HG02840 (cell line): Measurements from ENCODE around the gene CAPZB.

Experiments
- ATAC-seq: cut with Tn5 transposase; IDR thresholded peaks from one replicate; pipeline ENCODE4 v1.9.1; 2021; ENCODE audit warnings: mild to moderate bottlenecking, moderate library complexity, moderate number of reproducible peaks; ENCODE audit not compliant: unreplicated experiment, low FRiP score

CAPZB gene

GRCh38 chr1:19356266-19356665, 129.1 kb downstream of the CAPZB start:
- ATAC-seq = no peak

DNA sequence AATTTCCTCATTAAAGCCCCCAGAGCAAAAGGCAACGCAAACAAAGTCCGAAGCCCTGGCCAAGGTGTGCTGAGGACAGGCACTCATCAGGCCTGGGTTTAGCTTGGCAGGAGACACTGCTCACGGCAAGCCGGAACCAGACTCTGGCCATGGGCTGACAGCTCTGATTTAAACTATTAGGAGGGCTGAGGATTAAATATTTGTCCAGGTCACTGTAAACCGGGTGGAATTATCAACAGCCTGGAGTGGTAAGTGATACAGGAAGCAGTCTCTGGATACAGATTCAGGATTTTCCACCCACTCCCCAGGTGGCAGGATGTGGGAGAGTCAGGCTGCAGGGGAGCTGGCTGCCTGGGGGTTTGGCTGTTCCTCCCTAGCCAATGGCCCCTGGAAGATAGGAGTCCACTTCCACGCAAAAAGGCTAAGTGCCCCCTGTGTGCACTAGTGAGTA, 130.8 kb downstream of the CAPZB start:
- ATAC-seq = no peak

DNA sequence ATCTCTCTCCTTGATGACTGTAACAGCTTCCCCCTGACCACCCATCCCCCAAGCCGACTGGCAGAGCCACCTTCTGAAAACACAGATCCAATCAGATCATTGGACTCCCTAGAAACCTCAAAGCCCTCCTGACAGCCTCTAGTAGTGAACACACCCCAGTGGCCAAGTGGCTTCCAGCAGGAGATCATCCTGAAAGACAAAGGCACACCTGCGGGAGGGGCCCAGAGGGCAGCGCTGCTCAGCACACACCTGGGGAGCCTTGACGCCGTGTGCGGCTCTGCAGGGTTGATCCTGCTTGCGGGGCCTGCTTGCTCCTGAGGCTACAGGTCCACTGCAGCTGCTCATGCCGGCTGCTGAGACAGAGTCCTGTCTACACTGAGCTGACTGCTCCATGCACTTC, 131.7 kb downstream of the CAPZB start:
- no peak for ATAC-seq

DNA sequence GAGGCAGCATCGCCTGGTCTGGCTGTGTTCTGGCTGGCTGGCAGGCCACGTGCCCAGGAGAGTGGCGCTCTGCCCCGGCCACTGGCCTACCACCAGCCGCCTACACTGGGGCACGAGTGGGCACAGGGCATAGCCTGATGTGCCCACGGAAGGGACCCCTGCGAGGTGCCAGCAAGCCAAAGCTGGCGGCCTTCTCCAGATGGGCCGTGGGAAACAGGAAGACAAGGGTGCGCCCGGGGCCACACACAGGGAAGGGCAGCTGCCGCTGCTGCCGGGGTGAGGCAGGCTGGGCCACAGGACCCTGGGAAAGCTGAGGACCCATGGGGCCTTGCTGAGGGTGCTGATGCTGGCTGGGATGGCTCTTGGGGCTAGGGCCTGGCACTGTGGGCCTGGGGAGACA, 132.5 kb downstream of the CAPZB start:
- ATAC-seq = no peak

DNA sequence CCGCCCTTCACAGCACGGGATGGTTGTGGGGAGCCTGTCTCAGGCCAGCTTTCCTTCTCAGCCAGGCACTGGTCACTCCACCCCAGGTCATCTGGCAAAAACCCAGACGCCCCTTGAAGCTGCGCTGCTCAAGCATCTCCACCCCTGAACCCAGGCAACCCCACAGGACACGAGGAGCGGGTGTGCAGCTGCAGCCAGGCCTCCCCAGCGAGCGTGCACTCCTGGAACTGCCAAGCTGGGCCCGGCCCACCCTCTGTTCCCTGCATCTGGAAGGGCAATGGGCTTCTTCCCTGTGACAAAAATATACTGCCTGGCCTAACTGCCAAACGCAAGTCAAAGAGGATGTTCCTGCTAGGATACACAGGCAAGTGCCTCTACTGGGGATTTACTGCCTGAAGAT, 133.5 kb downstream of the CAPZB start:
- no peak for ATAC-seq

GRCh38 chr1:19350566-19350965, 134.8 kb downstream of the CAPZB start:
- no peak for ATAC-seq

DNA sequence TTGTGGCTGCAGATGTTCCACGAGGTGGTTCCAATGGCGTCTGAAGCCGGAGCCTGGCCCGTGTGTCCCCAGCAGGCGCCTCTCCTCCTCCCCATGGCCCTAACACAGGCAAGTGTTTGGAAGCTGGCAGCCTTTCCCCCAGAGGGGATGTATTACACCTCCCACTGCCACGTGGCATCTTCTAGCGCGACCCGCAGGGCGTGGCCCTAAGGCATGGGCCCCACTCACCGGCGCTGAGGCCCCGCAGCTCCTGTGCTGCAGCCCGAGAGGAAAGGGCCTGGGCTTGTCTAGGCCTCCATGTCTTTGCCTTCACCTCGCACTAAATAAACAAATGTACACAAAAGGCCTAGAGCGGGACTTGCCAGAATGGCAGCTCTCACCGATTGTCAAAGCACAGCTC, 135.3 kb downstream of the CAPZB start:
- no peak for ATAC-seq

DNA sequence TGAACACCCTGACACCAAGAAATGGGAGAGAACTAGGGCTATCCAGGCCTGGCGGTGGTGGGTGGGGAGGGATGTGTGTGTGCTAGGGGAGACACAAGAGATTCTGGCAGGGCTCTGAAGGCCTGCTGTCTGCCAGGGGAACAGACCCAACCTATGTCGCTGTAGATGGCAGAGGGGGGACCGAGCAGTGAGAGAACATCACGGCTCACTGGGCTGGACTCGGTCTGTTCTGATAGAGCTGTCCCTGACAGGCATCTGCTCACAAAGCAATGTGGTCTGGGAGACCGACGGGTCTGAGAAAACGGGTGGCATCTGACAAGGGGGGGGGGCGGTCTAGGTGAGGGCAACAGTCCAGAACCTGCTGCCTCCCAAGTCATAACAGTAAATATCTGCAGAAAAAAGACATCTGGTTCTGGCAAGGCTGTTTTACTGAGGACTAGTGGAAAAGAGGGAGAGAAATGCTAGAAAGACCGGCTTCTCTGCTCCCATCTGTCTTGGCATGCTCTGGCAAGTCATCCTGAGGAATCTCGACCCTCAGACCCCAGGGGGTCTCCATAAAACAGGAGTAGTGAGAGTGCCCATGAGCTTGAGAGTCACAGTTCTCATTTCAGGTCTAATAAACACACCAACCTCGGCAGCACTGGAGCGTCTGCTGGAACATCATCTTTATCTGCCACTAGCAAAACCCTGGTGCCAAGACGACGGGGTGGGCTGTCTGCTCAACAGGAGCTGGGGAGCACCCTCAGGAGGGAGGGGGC, 136.7 kb downstream of the CAPZB start:
- ATAC-seq = no peak

- no peak for ATAC-seq
Measured at GRCh38 chr1:19347533-19348172, 137.7 kb downstream of the CAPZB start.

DNA sequence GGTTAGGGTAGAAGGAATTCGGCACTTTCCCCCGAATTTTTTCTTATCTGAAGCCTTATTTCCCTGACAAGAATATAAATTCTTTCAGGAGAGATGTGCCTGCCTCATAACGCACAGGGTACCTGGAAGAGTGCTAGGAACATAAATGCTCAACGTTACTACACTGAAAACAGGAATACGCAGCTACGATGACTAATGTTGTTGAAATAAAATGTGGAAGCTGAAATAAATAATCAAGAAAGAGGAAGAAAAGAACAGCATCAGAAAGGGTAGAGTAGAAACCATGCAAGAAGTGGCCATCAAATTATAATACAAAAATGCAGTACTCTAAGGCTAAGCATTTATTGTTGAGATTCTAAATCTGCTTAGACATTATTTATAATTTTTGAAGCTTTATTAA, 139.3 kb downstream of the CAPZB start:
- no peak for ATAC-seq

GRCh38 chr1:19345391-19345790, 139.9 kb downstream of the CAPZB start:
- ATAC-seq = no peak

DNA sequence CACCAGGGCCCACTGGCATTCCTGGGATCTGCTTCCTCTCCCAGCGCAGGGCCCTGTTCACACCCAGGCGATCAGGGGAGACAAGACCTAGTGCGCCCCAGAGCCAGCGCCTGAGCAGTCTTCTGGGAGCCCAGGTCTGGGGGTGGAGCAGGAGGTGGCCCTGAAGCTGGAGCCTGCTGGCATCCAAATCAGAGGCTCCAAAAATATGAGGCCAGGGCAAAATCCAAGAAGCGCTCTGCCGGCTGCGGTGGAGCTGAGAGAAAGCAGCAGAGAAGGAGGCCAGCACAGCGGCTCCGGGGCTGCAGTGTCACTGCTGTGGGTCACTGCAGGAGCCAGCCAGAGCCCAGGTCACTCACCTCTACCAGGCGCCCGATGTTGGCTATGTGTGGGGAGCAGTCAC, 140.5 kb downstream of the CAPZB start:
- no peak for ATAC-seq

DNA sequence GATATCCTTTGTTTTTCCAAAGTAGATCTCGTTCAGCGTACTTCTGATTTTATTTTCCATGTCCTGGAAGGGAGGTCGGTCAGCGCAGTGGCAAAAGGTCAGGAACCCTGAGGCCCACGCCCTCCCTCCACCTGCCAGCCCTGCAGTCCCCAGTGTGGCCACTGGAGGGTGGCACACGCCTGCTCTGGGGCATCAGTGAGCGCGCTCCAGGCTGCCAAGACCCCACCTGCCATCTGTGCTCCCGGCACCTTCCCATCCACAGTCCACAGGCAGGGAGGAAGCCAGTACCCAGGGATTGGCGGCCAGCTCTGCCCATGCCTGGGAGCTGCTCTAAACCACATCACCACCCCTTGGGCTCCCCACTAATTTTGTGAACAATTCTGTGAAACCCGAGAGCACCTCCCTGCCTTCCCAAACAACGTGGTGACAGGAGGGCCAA, 140.9 kb downstream of the CAPZB start:
- ATAC-seq = no peak

- no peak for ATAC-seq
Measured at GRCh38 chr1:19343617-19344350, 141.6 kb downstream of the CAPZB start.

- no peak for ATAC-seq
Measured at GRCh38 chr1:19342894-19343616, 142.3 kb downstream of the CAPZB start.

DNA sequence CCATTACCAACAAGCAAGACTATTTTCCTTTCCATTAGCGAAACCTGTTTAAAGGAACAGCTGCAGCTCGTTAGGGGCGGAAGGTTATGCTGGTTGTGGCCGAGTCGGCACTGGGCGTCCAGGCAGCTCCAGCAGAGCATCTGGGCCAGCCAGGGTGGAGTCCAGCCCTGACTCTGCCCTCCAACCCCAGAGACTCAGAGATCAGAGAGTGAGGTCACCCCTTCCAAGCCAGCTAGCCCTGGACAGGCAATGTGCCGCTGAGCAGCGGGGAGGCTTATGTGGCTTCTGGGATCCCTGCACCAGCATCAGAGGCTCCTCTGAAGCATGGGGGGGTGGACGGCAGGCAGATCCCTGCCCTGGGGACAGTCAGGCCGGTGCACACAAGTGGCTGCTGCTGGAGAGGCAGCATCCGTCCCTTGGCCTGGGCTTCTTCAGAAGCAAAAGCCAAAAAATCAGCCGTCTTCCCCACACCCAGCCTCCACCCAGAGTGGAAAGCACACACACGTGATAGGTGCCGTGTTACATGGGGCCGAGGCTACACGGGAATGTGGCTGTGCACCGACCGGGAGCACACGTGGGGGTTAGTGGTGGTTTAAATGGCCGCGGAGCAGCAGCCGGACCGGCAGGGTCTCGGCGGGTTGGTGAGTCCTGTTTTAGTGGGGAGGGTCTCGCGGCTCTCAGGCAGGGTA, 143.1 kb downstream of the CAPZB start:
- no peak for ATAC-seq

DNA sequence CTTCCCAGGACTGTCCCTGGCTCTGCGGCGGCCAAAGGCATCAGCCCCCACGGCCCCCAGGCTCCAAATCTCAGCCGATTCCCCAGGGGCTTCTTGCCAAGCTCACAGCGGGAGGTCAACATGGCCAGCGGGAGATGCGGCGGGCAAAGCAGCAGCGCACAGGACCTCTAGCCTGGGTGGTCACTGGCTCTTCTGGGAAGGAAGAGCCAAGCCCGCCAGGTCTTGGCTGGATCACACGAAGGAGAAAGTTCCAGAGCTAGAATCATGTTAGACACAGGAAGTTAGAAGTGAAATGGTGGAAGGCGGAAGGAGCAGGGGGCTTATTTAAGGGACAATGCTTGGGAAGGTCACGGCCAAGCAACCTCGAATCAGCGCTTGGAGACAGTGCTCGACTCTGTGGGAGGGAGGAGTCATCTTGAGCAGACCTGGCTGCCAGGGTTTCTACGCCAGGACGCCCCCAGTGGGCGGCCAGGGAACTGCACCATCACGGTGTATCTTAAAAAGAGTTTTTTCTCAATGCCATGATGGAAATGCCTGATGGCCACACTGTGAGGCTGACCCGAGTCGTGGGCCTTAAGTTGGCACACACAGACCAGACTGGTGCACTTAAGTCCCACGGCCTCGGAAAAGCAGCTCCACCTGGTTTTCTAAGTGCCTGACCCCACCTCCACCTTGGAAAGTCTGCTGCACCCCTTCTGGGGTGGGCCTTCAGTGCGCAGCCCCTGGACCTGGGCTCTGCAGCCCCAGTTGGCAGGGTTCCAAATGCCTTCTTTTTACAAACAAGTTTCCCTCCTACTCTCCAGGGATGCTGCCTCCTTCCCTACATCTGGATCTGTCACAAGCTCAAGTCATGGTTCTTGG, 143.9 kb downstream of the CAPZB start:
- ATAC-seq = no peak

- no peak for ATAC-seq
Measured at GRCh38 chr1:19340387-19340937, 144.9 kb downstream of the CAPZB start.
